Uterus (tissue), 4 donors: ENCODE results near the gene PRKCG. TPM values are rescaled to one million over a fixed set of nuclear protein-coding genes. Genes with fewer than 3 reads are reported as not detected.

ENCODE experiments used
- DNase-seq, 2 donors: peaks; one replicate each; pipeline ENCODE4 v3.0.0-alpha.2; 2019 to 2020
- H3K27ac ChIP-seq, 2 donors: fragments of 200-600 bp; sonication (generic); 1 replicate in 1 of 2; 2 replicates in 1 of 2; pipeline ENCODE4 v1.5.1; 2016 to 2018
- H3K27me3 ChIP-seq, 2 donors: fragments of 200-600 bp; sonication (generic); one replicate each; pipeline ENCODE4 v1.5.1; 2018 to 2019; ENCODE audit warnings: control low read depth in 1 of 2
- H3K36me3 ChIP-seq, 2 donors: fragments of 200-600 bp; sonication (generic); one replicate each; pipeline ENCODE4 v1.5.1; 2019; ENCODE audit warnings: control low read depth in 1 of 2
- H3K4me1 ChIP-seq, 2 donors: fragments of 200-600 bp; sonication (generic); one replicate each; pipeline ENCODE4 v1.5.1; 2018 to 2019; ENCODE audit warnings: control low read depth in 1 of 2
- H3K4me3 ChIP-seq, 2 donors: fragments of 200-600 bp; sonication (generic); 1 replicate in 1 of 2; 2 replicates in 1 of 2; pipeline ENCODE4 v1.5.1; 2018 to 2019; ENCODE audit warnings: mild to moderate bottlenecking in 1 of 2
- H3K9me3 ChIP-seq, 2 donors: fragments of 200-600 bp; sonication (generic); one replicate each; pipeline ENCODE4 v1.5.1; 2019; ENCODE audit warnings: control low read depth in 1 of 2
- POLR2A ChIP-seq, 2 donors: fragments of 450-650 bp; IDR thresholded peaks; one replicate each; pipeline ENCODE4 v1.6.1; 2016; ENCODE audit warnings: antibody characterized with exemption in 2 of 2, mild to moderate bottlenecking in 1 of 2, moderate library complexity in 1 of 2
- intact Hi-C: fragments of 100-400 bp; cut with DNase I; formaldehyde crosslinking; loops from one replicate; pipeline ENCODE4 v1.15.1; 2023; ENCODE audit warnings: low total_unique reads
- total RNA-seq, 4 donors: library from RNA; depleted of rRNA in 3 of 4; stranded (reverse); fragments of >200 nt in 3 of 4; gene quantifications; one replicate each; pipeline versions ENCODE4 v1.1.0 to v1.2.4, GENCODE V29; 2014 to 2023
- TF ChIP-seq, protein P1 (sequence below), 4 experiments: fragments of 200-600 bp in 2 of 4; fragments of 450-650 bp in 2 of 4; sonication (generic) in 2 of 4; IDR thresholded peaks; one replicate each; pipeline ENCODE4 v1.5.1; 2016 to 2019; ENCODE audit warnings: antibody characterized with exemption in 4 of 4, mild to moderate bottlenecking in 2 of 4, moderate library complexity in 1 of 4
- donor health status: DM: yes; HTN: yes; CAD: no.

The PRKCG gene
- total RNA-seq, 4 donors from 2014 or later = 0.69 TPM; not detected in 3

DNA sequence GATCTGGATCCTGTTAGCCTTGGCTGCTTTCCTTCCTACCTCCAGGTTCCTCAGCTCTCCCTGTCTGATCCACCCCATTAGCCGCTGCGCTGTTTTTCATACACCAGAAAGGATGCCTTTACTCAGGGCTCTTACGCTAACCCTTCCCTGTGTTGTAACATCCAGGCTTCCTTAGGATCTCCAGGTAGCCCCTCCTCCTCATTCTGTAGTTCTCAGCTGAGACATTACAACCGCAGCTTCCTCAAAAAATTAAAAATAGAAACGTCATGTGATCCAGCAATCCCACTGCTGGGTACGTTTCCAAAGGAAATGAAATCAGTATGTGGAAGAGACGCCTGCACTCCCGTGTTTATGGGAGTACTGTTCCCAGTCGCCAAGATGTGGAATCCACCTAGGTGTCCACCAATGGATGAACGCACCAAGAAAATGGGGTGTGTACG is 32.7 kb upstream of the PRKCG start:
- Histone ChIP-seq H3K4me3 (no peak overlapping the region), H3K4me1 (no peaks in the 10 kb centered on the region), H3K9me3 (no peaks in the 10 kb centered on the region), H3K36me3 (no peaks in the 10 kb centered on the region), H3K27me3 (no peaks in the 10 kb centered on the region), H3K27ac (peak overlapping the region; percentile 24 to 52)
- intact Hi-C loops = no loop called here
- no peak for DNase-seq
- no peak for TF ChIP-seq POLR2A (IDR thresholded peaks at IDR 0.05)

DNA sequence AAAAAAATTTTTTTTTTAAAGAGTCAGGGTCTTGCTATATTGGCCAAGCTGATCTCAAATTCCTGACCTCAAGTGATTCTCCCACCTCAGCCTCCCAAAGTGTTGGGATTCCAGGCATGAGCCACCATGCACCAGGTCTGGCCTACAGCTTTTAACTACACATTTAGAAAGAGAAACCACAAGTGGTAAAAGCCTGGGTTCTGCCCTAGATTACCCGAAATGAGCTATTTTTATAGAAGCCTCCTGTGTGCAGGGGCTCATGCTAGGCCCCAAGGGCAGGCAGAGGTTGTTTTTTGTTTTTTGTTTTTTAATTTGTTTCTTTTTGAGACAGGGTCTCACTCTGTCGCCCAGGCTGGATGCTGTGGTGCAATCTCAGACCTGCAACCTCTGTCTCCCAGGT is 28.3 kb upstream of the PRKCG start:
- TF ChIP-seq, protein P1, sequence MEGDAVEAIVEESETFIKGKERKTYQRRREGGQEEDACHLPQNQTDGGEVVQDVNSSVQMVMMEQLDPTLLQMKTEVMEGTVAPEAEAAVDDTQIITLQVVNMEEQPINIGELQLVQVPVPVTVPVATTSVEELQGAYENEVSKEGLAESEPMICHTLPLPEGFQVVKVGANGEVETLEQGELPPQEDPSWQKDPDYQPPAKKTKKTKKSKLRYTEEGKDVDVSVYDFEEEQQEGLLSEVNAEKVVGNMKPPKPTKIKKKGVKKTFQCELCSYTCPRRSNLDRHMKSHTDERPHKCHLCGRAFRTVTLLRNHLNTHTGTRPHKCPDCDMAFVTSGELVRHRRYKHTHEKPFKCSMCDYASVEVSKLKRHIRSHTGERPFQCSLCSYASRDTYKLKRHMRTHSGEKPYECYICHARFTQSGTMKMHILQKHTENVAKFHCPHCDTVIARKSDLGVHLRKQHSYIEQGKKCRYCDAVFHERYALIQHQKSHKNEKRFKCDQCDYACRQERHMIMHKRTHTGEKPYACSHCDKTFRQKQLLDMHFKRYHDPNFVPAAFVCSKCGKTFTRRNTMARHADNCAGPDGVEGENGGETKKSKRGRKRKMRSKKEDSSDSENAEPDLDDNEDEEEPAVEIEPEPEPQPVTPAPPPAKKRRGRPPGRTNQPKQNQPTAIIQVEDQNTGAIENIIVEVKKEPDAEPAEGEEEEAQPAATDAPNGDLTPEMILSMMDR (IDR thresholded peaks at IDR 0.05) = no peak
- TF ChIP-seq POLR2A (IDR thresholded peaks at IDR 0.05) = no peak
- Histone ChIP-seq H3K4me3 (no peak overlapping the region), H3K9me3 (no peaks in the 10 kb centered on the region), H3K36me3 (no peaks in the 10 kb centered on the region), H3K27me3 (no peaks in the 10 kb centered on the region), H3K27ac (no peak overlapping the region), H3K4me1 (no peaks in the 10 kb centered on the region)
- DNase-seq = no peak
- intact Hi-C loops = no loop called here

DNA sequence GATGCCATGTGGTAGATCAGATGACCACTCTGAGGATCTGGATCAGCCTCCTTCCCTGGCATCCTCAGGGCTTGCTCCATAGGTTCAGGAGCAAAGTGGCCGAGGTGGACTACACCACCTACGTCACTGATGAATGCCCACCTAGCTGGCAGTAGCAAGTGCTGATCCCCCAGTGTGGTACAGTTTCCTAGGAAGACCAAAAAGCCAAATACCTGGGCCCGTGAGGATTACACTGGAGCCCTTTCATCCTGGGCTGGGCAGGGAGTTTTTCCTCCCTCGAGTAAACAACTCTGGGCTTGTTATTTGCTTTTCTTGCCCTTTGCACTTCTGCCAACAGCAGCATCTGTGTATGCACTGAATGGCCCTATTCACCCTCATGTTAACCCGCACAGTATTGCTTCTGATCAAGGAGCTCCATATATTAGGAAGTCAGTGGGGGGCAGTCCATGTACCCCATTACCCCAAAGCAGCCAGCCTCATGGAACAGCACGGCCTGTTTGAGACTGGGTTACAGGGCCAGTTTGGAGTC is 17.6 kb upstream of the PRKCG start:
- intact Hi-C loops = no loop called here
- no peak for DNase-seq
- Histone ChIP-seq H3K4me1 (no peaks in the 10 kb centered on the region), H3K27me3 (no peaks in the 10 kb centered on the region), H3K4me3 (no peak overlapping the region), H3K36me3 (no peaks in the 10 kb centered on the region), H3K9me3 (no peaks in the 10 kb centered on the region), H3K27ac (no peak overlapping the region)
- TF ChIP-seq POLR2A (IDR thresholded peaks at IDR 0.05) = no peak
- TF ChIP-seq, protein P1 (IDR thresholded peaks at IDR 0.05) = no peak

DNA sequence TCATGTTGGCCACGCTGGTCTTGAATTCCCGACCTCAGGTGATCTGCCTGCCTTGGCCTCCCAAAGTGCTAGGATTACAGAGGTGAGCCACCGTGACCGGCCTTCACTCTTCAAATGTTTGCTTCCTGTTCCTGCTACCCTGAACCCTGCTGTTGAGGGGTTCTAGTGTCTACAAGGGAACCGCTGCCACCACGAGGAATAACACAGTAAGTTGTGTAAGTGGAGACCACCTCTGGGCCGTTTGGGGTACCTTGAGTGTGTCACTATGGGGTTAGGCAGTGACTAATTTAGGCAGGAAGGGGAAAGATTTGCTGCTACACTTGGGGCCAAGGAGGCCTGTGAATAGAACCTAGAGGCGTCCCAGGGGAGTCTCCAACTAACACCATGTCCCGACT is 16.5 kb upstream of the PRKCG start:
- Histone ChIP-seq H3K27ac (peak overlapping the region; percentile 86 to 99), H3K4me3 (peak overlapping the region in 1 of 2 donors; percentile 92)
- intact Hi-C loops = no loop called here

DNA sequence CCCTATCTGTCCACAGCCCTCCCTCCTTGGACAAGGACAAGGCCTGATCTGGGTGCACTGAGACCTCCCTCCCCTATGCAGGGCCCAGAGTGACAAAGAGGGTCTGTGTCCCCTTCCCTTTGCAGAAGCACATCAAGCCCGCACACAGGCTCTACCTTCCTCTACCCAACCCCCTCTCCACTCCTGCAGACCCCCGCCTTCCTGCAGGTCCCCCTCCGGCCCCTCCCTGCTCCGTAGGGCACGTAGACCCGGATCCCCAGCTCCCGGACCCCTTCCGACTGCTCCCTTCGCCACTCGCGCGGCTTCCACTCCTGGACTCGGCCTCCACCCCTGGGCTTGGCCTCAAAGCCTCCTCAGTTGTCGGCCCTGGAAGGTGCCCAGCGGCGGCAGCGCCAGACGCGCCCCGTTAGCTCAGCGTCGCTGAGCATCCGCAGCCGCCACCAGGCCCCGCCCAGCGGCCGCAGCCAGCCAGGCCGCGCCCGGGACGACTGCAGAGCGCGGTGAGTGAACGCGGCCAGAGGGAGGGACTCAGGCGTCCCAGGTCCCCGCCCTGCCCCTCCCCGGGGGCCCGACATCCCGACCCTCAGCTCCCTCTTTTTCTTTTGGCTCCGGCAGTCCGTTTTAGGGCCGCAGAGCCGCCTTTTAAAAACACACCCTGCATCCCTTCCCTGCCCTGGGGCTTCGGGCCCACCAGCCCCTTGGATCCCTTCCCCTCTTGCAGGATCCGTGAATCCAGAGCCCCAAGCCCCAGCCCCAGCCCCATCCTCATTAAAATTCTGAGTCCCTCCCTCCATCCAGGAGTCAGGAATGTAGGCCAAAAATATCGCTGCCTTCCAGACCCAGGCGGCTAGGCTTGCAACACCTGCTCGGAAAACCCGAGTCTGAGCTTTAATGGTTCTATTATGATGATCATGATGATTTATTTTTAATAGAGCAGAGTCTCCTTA is 15.8 kb upstream of the PRKCG start:
- Histone ChIP-seq H3K27me3 (no peaks in the 10 kb centered on the region), H3K27ac (peak overlapping the region; percentile 86 to 99), H3K4me3 (peak overlapping the region; percentile 74 to 92), H3K4me1 (no peaks in the 10 kb centered on the region), H3K9me3 (no peaks in the 10 kb centered on the region), H3K36me3 (no peaks in the 10 kb centered on the region)
- TF ChIP-seq, protein P1 (IDR thresholded peaks at IDR 0.05) = no peak
- TF ChIP-seq POLR2A (IDR thresholded peaks at IDR 0.05) = peak in 1 of 2 donors; percentile 65
- intact Hi-C loops = no loop called here
- DNase-seq = peak; percentile 63 to 82

More for the DNA sequence above, 16.5 kb upstream of the PRKCG start:
- no peak for TF ChIP-seq POLR2A (IDR thresholded peaks at IDR 0.05)
- TF ChIP-seq, protein P1 (IDR thresholded peaks at IDR 0.05) = no peak
- Histone ChIP-seq H3K9me3 (no peaks in the 10 kb centered on the region), H3K27me3 (no peaks in the 10 kb centered on the region), H3K36me3 (no peaks in the 10 kb centered on the region), H3K4me1 (no peaks in the 10 kb centered on the region)
- no peak for DNase-seq
